ENCODE data around the gene PKD1L1. TPM values are rescaled to one million over a fixed set of nuclear protein-coding genes. Genes with fewer than 3 reads are reported as not detected.

PKD1L1 gene
- total RNA-seq, 1 experiment from 2014 or later: 0.17 TPM

DNA sequence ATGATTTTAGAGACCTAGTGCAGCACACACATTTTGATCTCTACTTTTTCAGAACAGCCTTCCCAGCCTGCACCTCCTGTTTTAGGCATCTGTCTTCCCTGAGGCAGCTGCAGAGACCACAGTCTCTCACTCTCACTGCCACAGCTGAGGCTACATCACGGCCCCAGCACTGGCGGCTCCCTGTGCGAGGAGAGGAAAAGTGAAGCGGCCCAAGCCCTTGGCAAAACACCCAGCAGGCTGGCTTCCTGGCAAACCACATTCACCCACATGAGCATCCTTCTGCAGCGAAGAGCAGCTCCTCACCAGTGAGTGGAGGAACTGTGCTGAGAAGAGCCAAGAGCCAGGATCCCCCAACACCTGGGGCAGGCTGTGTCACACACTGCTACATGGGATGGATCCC is 17.2 kb upstream of the PKD1L1 start:
- Histone ChIP-seq H3K4me1 (ENCODE audit: insufficient read depth, low read length) (no peaks in the 10 kb centered on the region), H4K8ac (replicated peaks; ENCODE audit: insufficient read length, low read depth, low read length) (no peak overlapping the region), H3K4me2 (ENCODE audit: insufficient read depth, insufficient read length, low read length) (no peak overlapping the region), H3K79me1 (ENCODE audit: insufficient read depth, low read depth, low read length, poor library complexity, severe bottlenecking) (no peaks in the 10 kb centered on the region), H3K27me3 (ENCODE audit: insufficient read depth, low read length) (no peaks in the 10 kb centered on the region), H4K5ac (ENCODE audit: insufficient read length, low read depth, low read length) (no peak overlapping the region), H3K9ac (ENCODE audit: extremely low read depth, insufficient read length, low read length) (no peak overlapping the region), H3T11ph (ENCODE audit: low read length) (no peak overlapping the region), H2BK20ac (ENCODE audit: low read depth, low read length, poor library complexity, severe bottlenecking) (no peak overlapping the region), H4K91ac (ENCODE audit: insufficient read length, low read depth, low read length) (no peak overlapping the region), H4K20me1 (ENCODE audit: control insufficient read depth, insufficient read depth, insufficient read length) (no peaks in the 10 kb centered on the region), H3K4ac (ENCODE audit: low read depth, low read length) (no peak overlapping the region), H2BK5ac (ENCODE audit: insufficient read length, low read length) (no peak overlapping the region), H2BK120ac (ENCODE audit: low read depth, low read length, poor library complexity, severe bottlenecking) (no peak overlapping the region), H2AK5ac (ENCODE audit: insufficient read length, low read length) (no peak overlapping the region), H3K79me2 (ENCODE audit: insufficient read depth, low read length) (no peaks in the 10 kb centered on the region), H3K27ac (ENCODE audit: insufficient read length, low read depth, low read length) (no peak overlapping the region), H3K56ac (ENCODE audit: insufficient read length, low read depth, low read length) (no peak overlapping the region), H2AFZ (ENCODE audit: low read length) (no peak overlapping the region), H3K23me2 (ENCODE audit: insufficient read length, low read depth, low read length, poor library complexity, severe bottlenecking) (no peaks in the 10 kb centered on the region), H3K18ac (ENCODE audit: insufficient read length, low read depth, low read length) (no peak overlapping the region), H3K9me3 (ENCODE audit: control insufficient read depth, low read depth, low read length) (no peaks in the 10 kb centered on the region), H2BK15ac (ENCODE audit: low read depth, low read length) (no peak overlapping the region), H3K23ac (ENCODE audit: insufficient read length, low read depth, low read length) (no peak overlapping the region), H2BK12ac (ENCODE audit: insufficient read length, low read depth, low read length) (no peak overlapping the region), H3K14ac (ENCODE audit: insufficient read depth, low read length) (no peak overlapping the region)
- peaks cover 8 to 11% of the 10 kb centered on the region in 2 experiments for H3K4me1 Mint-ChIP-seq
- TF ChIP-seq, protein P1, sequence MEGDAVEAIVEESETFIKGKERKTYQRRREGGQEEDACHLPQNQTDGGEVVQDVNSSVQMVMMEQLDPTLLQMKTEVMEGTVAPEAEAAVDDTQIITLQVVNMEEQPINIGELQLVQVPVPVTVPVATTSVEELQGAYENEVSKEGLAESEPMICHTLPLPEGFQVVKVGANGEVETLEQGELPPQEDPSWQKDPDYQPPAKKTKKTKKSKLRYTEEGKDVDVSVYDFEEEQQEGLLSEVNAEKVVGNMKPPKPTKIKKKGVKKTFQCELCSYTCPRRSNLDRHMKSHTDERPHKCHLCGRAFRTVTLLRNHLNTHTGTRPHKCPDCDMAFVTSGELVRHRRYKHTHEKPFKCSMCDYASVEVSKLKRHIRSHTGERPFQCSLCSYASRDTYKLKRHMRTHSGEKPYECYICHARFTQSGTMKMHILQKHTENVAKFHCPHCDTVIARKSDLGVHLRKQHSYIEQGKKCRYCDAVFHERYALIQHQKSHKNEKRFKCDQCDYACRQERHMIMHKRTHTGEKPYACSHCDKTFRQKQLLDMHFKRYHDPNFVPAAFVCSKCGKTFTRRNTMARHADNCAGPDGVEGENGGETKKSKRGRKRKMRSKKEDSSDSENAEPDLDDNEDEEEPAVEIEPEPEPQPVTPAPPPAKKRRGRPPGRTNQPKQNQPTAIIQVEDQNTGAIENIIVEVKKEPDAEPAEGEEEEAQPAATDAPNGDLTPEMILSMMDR (conservative IDR thresholded peaks at IDR 0.05): no peak
- WGBS (ENCODE audit: extremely low coverage, insufficient read length, low lambda C conversion rate): no CpG with 5 or more reads among the region's 5 CpGs
- H3K36me3 Mint-ChIP-seq (ENCODE audit: insufficient read depth in 1 of 3, low read depth in 3 of 3): peaks cover 66 to 94% (median 86%) of the 10 kb centered on the region in 3 experiments
- no peaks in the 10 kb centered on the region for H3K27me3 Mint-ChIP-seq (ENCODE audit: low read depth)
- no peak overlapping the region; a peak in 1 of 7 replicates for H3K27ac Mint-ChIP-seq
- H3K4me3 Mint-ChIP-seq: no peak overlapping the region
- DNase-seq: no peak
- H3K9me3 Mint-ChIP-seq: peaks cover 8% of the 10 kb centered on the region in 2 experiments; a peak in 4 of 5 replicates
